KOPT-K1 (cell line): ENCODE measurements around the gene SVOP.
"Not testable (repeated sequence)": the region's sequence is repeated elsewhere in the genome, so short reads cannot be mapped to it uniquely, and the experiment has no call there.

ENCODE experiments used
- H3K27ac ChIP-seq: fragments of 200-600 bp; sonication (generic); 2 replicates; pipeline ENCODE4 v1.5.1; 2016; ENCODE audit warnings: antibody characterized with exemption, mild to moderate bottlenecking, low read depth, low read length; ENCODE audit not compliant: poor library complexity, severe bottlenecking
- H3K36me3 ChIP-seq: fragments of 200-600 bp; sonication (generic); 2 replicates; pipeline ENCODE4 v1.5.1; 2017; ENCODE audit warnings: antibody characterized with exemption, mild to moderate bottlenecking, low read length, moderate library complexity; ENCODE audit not compliant: insufficient read depth
- H3K9me3 ChIP-seq: fragments of 200-600 bp; sonication (generic); 2 replicates; pipeline ENCODE4 v1.5.1; 2017; ENCODE audit warnings: antibody characterized with exemption, low read length, mild to moderate bottlenecking; ENCODE audit not compliant: insufficient read depth, poor library complexity, severe bottlenecking

Gene SVOP

GRCh38 chr12:109020796-109021380 is at the start of gene SVOP:
TSS of gene SVOP (minus strand) at chr12:109021068. CDS start at chr12:109020868, 200 bp downstream.
- Histone ChIP-seq H3K36me3 (no peaks in the 10 kb centered on the region), H3K27ac (no peak within 1 kb of the TSS), H3K9me3 (no peaks in the 10 kb centered on the region)

DNA sequence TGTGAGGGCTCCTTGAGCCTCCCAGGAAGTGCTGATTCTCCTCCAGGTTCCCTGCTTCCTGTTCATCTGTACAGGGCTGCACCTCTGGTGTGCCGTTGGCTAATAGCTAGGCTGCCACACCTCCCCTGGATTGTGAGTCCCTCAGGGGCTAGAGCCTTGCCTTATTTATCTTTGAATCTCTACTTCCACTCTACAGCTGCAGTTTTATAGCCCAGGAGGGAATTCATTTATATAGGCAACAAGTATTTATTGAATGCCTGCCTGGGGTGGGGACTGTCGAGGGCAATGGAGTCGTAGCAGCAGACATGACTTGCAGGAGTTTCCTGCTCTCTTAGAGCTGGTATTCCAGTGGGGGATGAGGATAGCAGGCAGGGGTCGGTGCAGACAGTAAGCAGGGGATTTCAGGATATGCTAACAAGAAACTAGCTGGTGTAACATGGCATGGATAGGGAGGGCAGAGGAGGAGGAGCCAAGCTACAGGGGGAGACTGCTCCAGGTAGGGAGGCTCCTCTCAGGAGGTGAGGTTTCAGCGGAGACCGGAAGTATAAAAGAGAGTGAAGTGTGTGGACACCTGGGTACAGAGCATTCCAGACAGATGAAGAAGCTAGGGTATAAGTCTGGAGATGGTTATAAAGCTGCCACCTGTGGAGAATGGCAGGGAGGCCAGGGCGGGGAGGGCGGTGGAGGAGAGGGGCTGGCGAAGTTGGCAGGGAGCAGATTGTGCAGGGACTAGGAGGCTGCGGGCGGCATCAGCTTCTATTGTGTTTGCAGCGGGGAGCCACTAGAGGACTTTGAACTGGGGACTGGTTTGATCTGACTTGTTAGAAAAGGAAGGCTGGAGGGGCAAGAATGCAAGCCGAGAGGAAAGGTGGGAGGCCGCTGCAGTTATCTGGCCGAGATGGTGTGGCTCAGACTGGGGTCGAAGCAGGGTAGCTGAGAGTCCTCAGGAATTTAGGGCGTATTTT is 48.7 kb upstream of the SVOP start:
- peaks cover 63% of the 10 kb centered on the region for H3K36me3 ChIP-seq
- H3K27ac ChIP-seq = no peak overlapping the region
- H3K9me3 ChIP-seq = no peaks in the 10 kb centered on the region

DNA sequence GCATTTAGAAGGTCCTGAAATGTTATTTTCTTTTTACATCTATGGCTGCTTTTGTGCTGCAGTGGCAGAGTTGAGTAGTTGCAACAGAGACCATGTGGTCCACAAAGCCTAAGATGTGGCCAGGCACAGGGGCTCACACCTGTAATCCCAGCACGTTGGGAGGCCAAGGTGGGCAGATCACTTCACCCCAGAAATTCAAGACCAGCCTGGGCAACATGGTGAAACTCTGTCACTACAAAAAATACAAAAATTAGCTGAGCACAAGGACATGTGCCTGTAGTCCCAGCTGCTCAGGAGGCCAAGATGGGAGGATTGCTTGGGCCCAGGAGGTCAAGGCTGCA is 45.0 kb upstream of the SVOP start:
- Histone ChIP-seq H3K9me3 (peaks cover 6% of the 10 kb centered on the region), H3K36me3 (peaks cover 44% of the 10 kb centered on the region), H3K27ac (no peak overlapping the region)

- no peak overlapping the region for H3K27ac ChIP-seq
- H3K36me3 ChIP-seq = peaks cover 39% of the 10 kb centered on the region
- H3K9me3 ChIP-seq = peaks cover 6% of the 10 kb centered on the region
Observed at GRCh38 chr12:109065154-109065852, 44.4 kb upstream of the SVOP start.

DNA sequence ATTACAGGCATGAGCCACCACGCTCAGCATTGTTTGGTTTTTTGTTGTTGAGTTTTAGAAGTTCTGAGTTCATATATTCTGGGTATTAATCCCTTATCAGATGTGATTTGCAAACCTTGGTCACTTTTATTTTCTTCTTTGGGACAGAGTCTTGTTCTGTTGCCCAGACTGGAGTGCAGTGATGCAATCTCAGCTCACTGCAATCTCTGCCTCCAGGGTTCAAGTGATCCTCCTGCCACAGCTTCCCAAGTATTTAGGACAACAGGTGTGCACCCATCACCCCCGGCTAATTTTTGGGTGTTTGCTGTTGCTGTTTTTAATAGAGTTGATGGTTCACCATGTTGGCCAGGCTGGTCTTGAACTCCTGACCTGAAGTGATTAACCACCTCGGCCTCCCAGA is 43.3 kb upstream of the SVOP start:
- H3K9me3 ChIP-seq = peaks cover 6% of the 10 kb centered on the region
- no peak overlapping the region for H3K27ac ChIP-seq
- H3K36me3 ChIP-seq = peaks cover 34% of the 10 kb centered on the region

DNA sequence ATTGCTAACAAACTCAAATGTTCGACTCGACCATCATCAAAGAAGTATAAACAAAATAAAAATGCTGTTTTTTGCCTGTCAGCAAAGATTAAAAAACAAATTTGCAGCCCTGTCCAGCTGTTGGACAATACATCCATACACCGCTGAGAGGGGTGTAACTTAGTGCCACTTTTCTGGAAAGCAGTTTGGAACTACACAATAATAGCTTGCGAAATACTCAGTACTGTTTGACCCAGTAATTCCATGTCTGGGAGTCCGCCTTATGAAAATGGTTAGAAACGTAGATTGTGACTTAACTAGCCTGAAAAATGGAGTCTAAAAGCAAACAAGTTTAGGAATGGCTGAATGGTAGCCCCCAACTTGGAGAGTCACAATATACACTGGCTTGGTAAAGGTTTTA is 37.9 kb upstream of the SVOP start:
- Histone ChIP-seq H3K27ac (no peak overlapping the region), H3K36me3 (peaks cover 31% of the 10 kb centered on the region), H3K9me3 (peaks cover 6% of the 10 kb centered on the region)

DNA sequence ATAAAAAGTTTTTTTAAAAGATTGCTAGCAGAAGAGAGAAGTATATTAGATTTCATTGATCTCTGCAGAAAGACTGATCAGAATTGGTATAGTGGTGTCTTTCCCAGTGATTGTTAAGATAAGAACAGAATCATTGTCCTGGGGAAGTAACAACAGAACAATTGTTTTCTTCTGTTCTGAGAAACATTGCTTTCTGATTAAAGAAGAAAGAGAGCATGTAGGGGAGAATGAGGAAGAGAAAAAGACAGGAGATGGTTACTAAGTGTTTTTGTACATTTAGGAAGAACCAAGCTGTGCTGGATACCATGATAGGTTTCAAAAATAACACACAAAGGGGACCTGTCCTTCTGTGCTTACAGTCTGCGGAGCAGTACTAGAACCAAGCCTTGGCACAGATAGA is 36.5 kb upstream of the SVOP start:
- Histone ChIP-seq H3K9me3 (no peaks in the 10 kb centered on the region), H3K27ac (no peak overlapping the region), H3K36me3 (peaks cover 23% of the 10 kb centered on the region)

DNA sequence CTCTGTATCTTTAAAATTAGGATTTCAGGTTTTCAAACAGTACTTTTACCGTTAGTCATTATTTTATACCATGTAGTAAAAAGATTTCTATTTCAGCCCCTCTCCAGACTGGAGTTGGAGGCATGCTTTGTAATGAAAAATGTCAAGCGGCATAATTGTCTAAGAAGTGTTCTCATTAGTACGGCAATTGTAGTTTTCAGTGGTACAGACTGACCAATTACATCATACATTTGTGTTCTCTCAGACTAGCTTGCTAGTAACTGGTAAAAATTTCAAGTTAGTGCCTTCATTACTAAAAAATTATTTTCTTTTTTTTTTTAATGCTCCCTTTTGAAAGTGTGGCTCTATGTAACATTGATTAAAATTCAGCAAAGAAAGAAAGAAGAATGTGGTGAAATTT is 36.0 kb upstream of the SVOP start:
- H3K27ac ChIP-seq = no peak overlapping the region

GRCh38 chr12:109054520-109054919 is 33.7 kb upstream of the SVOP start:
- H3K36me3 ChIP-seq = peaks cover 18% of the 10 kb centered on the region
- no peaks in the 10 kb centered on the region for H3K9me3 ChIP-seq
- H3K27ac ChIP-seq = no peak overlapping the region

More for the DNA sequence above, 36.0 kb upstream of the SVOP start:
- Histone ChIP-seq H3K36me3 (peaks cover 23% of the 10 kb centered on the region), H3K9me3 (no peaks in the 10 kb centered on the region)

DNA sequence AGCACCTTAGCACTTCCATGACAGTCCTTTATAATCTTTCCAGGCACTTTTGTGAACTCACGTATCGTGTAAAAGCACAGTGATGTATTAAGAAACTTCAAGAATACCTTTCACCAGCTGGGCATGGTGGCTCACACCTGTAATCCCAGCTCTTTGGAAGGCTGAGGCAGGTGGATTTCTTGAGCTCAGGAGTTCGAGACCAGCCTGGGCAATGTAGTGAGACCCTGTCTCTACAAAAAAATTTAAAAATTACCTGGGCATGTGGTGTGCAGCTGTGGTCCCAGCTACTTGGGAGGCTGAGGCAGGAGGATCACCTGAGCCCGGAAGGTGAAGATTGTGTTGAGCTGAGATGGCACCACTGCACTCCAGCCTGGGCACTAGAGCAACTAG is 33.3 kb upstream of the SVOP start:
- H3K9me3 ChIP-seq = not testable (repeated sequence)
- Histone ChIP-seq H3K27ac (peak overlapping the region; percentile 71), H3K36me3 (peaks cover 17% of the 10 kb centered on the region)

- Histone ChIP-seq H3K27ac (peak overlapping the region; percentile 71), H3K36me3 (peaks cover 13% of the 10 kb centered on the region), H3K9me3 (no peaks in the 10 kb centered on the region)
Observed at GRCh38 chr12:109053382-109054123, 32.7 kb upstream of the SVOP start.

DNA sequence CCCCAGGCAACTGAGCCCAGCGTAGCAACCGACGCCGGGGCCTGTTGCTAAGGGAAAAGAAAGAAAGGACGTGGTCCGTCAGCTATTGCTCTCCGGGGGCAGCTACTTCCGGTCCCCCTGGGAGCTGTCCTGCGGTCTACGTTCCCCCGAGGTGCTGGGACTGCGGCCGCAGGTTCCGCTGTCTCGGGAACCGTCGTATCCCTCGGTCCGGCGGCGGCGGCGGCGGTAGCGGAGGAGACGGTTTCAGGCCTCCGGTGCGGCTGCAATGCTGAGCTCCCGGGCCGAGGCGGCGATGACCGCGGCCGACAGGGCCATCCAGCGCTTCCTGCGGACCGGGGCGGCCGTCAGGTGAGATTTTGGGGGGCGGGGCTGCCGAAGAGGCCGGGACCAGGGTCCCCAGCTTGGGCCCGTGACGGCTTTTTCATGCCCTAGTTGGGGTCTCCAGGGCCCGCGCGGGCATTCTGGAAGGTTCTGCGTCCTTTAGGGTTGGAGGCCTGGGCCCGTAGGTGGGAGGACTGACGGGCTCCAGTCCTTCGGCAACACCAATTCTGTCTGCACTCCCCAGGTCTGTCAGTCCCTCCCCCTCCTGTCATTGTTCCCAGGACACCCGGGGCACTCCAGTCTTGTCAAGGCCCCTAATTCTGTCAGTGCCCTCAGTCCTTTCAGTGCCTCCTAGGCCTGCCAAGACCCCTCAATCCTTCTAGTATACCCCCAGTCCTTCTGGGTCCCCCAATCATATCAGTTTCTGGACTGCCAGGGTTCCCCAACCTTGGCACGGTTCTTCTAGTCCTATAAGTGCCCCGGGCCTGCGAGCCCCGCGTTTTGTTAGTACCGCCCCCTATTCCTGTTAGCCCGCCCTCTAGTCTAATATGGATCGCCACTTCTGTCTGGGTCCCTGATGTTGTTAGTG is 31.8 kb upstream of the SVOP start, which contains the start of gene USP30:
USP30 (plus strand) TSS at position 163 of the 910 bp plus-strand sequence; CDS start at position 266, 103 bp downstream.
- H3K36me3 ChIP-seq = peaks cover 5% of the 10 kb centered on the region
- H3K9me3 ChIP-seq = no peaks in the 10 kb centered on the region
- peak within 1 kb of the TSS; percentile 71 for H3K27ac ChIP-seq

DNA sequence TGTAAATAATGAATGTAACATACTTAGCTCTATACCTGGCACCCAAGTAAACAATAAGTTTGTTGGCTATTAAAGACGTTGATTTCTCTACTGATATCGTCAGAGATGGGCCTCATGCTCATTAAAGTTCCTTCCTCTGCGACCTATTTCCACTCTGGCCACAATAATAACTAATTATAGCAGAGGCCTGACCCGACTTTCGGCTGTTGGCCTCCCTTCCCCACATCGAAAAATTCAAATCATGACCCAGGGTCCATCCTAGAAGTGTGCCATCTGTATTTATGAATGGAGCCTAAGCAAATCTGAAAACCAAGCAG is 31.2 kb upstream of the SVOP start:
- Histone ChIP-seq H3K9me3 (no peaks in the 10 kb centered on the region), H3K36me3 (no peaks in the 10 kb centered on the region), H3K27ac (peak overlapping the region; percentile 71)

- not testable (repeated sequence) for H3K36me3 ChIP-seq, H3K27ac ChIP-seq, H3K9me3 ChIP-seq
Observed at GRCh38 chr12:109049794-109050193, 28.9 kb upstream of the SVOP start.
